Measurements from ENCODE around the gene RASA1.
A peak's percentile ranks its signal among the peaks of the same experiment; 100 is the strongest.

RASA1 gene

GRCh38 chr5:87403899-87404298 lies 136.2 kb downstream of the RASA1 start:
- DNase-seq (ENCODE audit: low read depth in 2 of 2), result no peak

GRCh38 chr5:87404359-87404758 lies 136.7 kb downstream of the RASA1 start:
- DNase-seq (ENCODE audit: low read depth in 2 of 2), result no peak

- DNase-seq (ENCODE audit: low read depth in 2 of 2), result no peak
These were observed 137.9 kb downstream of the RASA1 start for GRCh38 chr5:87405472-87406155.

GRCh38 chr5:87408204-87408603 lies 140.5 kb downstream of the RASA1 start:
- no peak for DNase-seq (ENCODE audit: low read depth in 2 of 2)

GRCh38 chr5:87410931-87411330 lies 143.2 kb downstream of the RASA1 start:
- no peak for DNase-seq (ENCODE audit: low read depth in 2 of 2)

- DNase-seq (ENCODE audit: low read depth in 2 of 2), result no peak
These were observed 143.9 kb downstream of the RASA1 start for GRCh38 chr5:87411586-87411972.

- peak; percentile 0 to 5 for DNase-seq (ENCODE audit: low read depth in 2 of 2)
These were observed 144.4 kb downstream of the RASA1 start for GRCh38 chr5:87411973-87412629.

- DNase-seq (ENCODE audit: low read depth in 2 of 2), result peak; percentile 91 to 96
These were observed 145.1 kb downstream of the RASA1 start, which contains the start of gene CCNH for GRCh38 chr5:87412630-87413342. CCNH (minus strand) TSS chr5:87412930; CDS start chr5:87412794, 136 bp downstream.

GRCh38 chr5:87413343-87413645 lies 145.6 kb downstream of the RASA1 start:
- DNase-seq (ENCODE audit: low read depth in 2 of 2), result no peak

- no peak for DNase-seq (ENCODE audit: low read depth in 2 of 2)
These were observed 150.8 kb downstream of the RASA1 start for GRCh38 chr5:87418506-87418905.

- no peak for DNase-seq (ENCODE audit: low read depth in 2 of 2)
These were observed 153.6 kb downstream of the RASA1 start for GRCh38 chr5:87421307-87421706.

- DNase-seq (ENCODE audit: low read depth in 2 of 2), result no peak
These were observed 156.1 kb downstream of the RASA1 start for GRCh38 chr5:87423755-87424154.

GRCh38 chr5:87430863-87431457 lies 163.3 kb downstream of the RASA1 start:
- no peak for DNase-seq (ENCODE audit: low read depth in 2 of 2)

GRCh38 chr5:87432460-87432859 lies 164.8 kb downstream of the RASA1 start:
- DNase-seq (ENCODE audit: low read depth in 2 of 2), result no peak

- no peak for DNase-seq (ENCODE audit: low read depth in 2 of 2)
These were observed 166.3 kb downstream of the RASA1 start for GRCh38 chr5:87433945-87434344.

- DNase-seq (ENCODE audit: low read depth in 2 of 2), result no peak
These were observed 166.8 kb downstream of the RASA1 start for GRCh38 chr5:87434461-87434860.

GRCh38 chr5:87435144-87435694 lies 167.5 kb downstream of the RASA1 start:
- no peak for DNase-seq (ENCODE audit: low read depth in 2 of 2)

- no peak for DNase-seq (ENCODE audit: low read depth in 2 of 2)
These were observed 170.0 kb downstream of the RASA1 start for GRCh38 chr5:87437724-87438123.

GRCh38 chr5:87438231-87438630 lies 170.5 kb downstream of the RASA1 start:
- no peak for DNase-seq (ENCODE audit: low read depth in 2 of 2)

All from activated CD8-positive, alpha-beta memory T cell treated with anti-CD3 and anti-CD28 coated beads for 4 hours (primary cell).